Right lobe of liver (tissue), 4 donors: ENCODE data around the gene SETD6.

Experiments used
- POLR2A ChIP-seq: fragments of 450-650 bp; IDR thresholded peaks from one replicate; pipeline ENCODE4 v1.6.1; 2017; ENCODE audit warnings: antibody characterized with exemption, mild to moderate bottlenecking
- TF ChIP-seq, protein P1 (sequence below), 4 donors: fragments of 200-600 bp in 3 of 4; fragments of 450-650 bp in 1 of 4; IDR thresholded peaks; one replicate each; pipeline versions ENCODE4 v1.5.1 to v1.8.0; 2016 to 2022; ENCODE audit warnings: antibody characterized with exemption in 4 of 4, mild to moderate bottlenecking in 2 of 4
- donor health status: DM: no; HTN: no; CAD: no.
- donor health status: DM: no; HTN: no; CAD: no.
- donor health status: DM: no; HTN: yes; CAD: no.

DNA sequence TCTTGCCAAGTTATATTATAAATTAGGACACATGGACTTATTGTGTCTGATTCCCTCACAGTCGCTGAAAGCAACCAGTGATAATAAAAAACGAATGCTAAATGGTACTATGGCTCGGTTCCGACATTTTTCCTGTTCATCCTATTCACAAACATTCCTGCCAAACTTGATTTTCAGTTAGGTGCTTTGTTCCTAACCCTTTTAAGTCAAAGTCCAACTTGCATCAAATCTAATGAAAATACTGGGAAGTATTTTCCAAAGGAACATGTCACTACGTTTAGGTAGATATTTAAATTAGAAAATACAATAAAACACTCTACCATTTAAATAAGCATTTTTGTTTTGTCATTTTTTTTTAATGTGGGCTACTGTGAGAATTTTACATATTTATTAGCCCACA, 21.0 kb downstream of the SETD6 start:
- TF ChIP-seq POLR2A = no peak
- TF ChIP-seq, protein P1, sequence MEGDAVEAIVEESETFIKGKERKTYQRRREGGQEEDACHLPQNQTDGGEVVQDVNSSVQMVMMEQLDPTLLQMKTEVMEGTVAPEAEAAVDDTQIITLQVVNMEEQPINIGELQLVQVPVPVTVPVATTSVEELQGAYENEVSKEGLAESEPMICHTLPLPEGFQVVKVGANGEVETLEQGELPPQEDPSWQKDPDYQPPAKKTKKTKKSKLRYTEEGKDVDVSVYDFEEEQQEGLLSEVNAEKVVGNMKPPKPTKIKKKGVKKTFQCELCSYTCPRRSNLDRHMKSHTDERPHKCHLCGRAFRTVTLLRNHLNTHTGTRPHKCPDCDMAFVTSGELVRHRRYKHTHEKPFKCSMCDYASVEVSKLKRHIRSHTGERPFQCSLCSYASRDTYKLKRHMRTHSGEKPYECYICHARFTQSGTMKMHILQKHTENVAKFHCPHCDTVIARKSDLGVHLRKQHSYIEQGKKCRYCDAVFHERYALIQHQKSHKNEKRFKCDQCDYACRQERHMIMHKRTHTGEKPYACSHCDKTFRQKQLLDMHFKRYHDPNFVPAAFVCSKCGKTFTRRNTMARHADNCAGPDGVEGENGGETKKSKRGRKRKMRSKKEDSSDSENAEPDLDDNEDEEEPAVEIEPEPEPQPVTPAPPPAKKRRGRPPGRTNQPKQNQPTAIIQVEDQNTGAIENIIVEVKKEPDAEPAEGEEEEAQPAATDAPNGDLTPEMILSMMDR (IDR thresholded peaks at IDR 0.05) = no peak
